GM12878 (cell line): Measurements from ENCODE around the gene LRIT2.
A peak's percentile ranks its signal among the peaks of the same experiment; 100 is the strongest.
"Not testable (repeated sequence)": the region's sequence is repeated elsewhere in the genome, so short reads cannot be mapped to it uniquely, and the experiment has no call there.

ENCODE experiments used
- CTCF ChIP-seq, 3 experiments: IDR thresholded peaks in 2 of 3; conservative IDR thresholded peaks in 1 of 3; 2 replicates each; pipeline ENCODE4 v1.5.1; 2011; ENCODE audit warnings: low read depth in 3 of 3, low read length in 3 of 3, mild to moderate bottlenecking in 3 of 3, control low read depth in 2 of 3, moderate library complexity in 2 of 3, inconsistent platforms in 1 of 3, mixed read lengths in 1 of 3; ENCODE audit not compliant: control insufficient read depth in 2 of 3, insufficient read depth in 1 of 3; ENCODE audit errors: extremely low read depth in 1 of 3
- KDM1A ChIP-seq: fragments of 200-600 bp; sonication (generic); IDR thresholded peaks from 2 replicates; pipeline ENCODE4 v1.6.1; 2016; ENCODE audit warnings: borderline replicate concordance
- NFYB ChIP-seq: IDR thresholded peaks from 2 replicates; pipeline ENCODE4 v1.6.1; 2011; ENCODE audit warnings: low read depth, mild to moderate bottlenecking, low read length, improper control_type of control experiment, moderate library complexity; ENCODE audit not compliant: insufficient read depth
- RAD21 ChIP-seq: IDR thresholded peaks from 2 replicates; pipeline ENCODE4 v1.6.1; 2011; ENCODE audit warnings: mild to moderate bottlenecking, low read depth, low read length, moderate library complexity; ENCODE audit not compliant: insufficient read depth
- RFX5 ChIP-seq: IDR thresholded peaks from 2 replicates; pipeline ENCODE4 v1.6.1; 2011; ENCODE audit warnings: low read depth, low read length, improper control_type of control experiment
- SREBF2 ChIP-seq: IDR thresholded peaks from 2 replicates; pipeline ENCODE4 v1.6.1; 2012; ENCODE audit warnings: mild to moderate bottlenecking, low read length
- TARDBP ChIP-seq: IDR thresholded peaks from 2 replicates; pipeline ENCODE4 v1.6.1; 2016; ENCODE audit warnings: borderline replicate concordance
- ZSCAN29 ChIP-seq: fragments of 450-650 bp; IDR thresholded peaks from 2 replicates; pipeline ENCODE4 v1.6.1; 2017; ENCODE audit warnings: mild to moderate bottlenecking, moderate library complexity

- not testable (repeated sequence) for TF ChIP-seq ZSCAN29; RFX5; NFYB; CTCF (IDR thresholded peaks at IDR 0.05 in 2 of 3, conservative IDR thresholded peaks at IDR 0.05 in 1 of 3; ENCODE audit: control insufficient read depth in 2 of 3, extremely low read depth in 1 of 3, insufficient read depth in 1 of 3, low read depth in 3 of 3, low read length in 3 of 3); SREBF2; RAD21; KDM1A
- peak; percentile 34; the same call in 1 of the 2 replicates for TF ChIP-seq TARDBP
Observed at GRCh38 chr10:84171700-84172466, 53.5 kb downstream of the LRIT2 start.
